Liver (tissue), 9 donors: ENCODE data around the gene OR5L1. TPM values are rescaled to one million over a fixed set of nuclear protein-coding genes. Genes with fewer than 3 reads are reported as not detected.

ENCODE experiments used
- DNase-seq: peaks from one replicate; pipeline ENCODE4 v3.0.0-alpha.2; 2017; ENCODE audit warnings: low spot score
- H3K27ac ChIP-seq, 2 donors: one replicate each; pipeline ENCODE4 v1.7.0; 2013; ENCODE audit warnings: inconsistent platforms in 2 of 2, low read length in 2 of 2, control low read depth in 1 of 2, low read depth in 1 of 2, mild to moderate bottlenecking in 1 of 2
- H3K27me3 ChIP-seq, 4 donors: one replicate each; pipeline versions ENCODE4 v1.6.1 to v1.7.0; 2013; ENCODE audit warnings: low read length in 3 of 4, inconsistent platforms in 1 of 4, mild to moderate bottlenecking in 1 of 4, moderate library complexity in 1 of 4; ENCODE audit not compliant: control insufficient read depth in 4 of 4, insufficient read depth in 4 of 4
- H3K36me3 ChIP-seq, 4 donors: one replicate each; pipeline versions ENCODE4 v1.6.1 to v1.7.0; 2013; ENCODE audit warnings: low read length in 3 of 4, mild to moderate bottlenecking in 3 of 4, low read depth in 1 of 4, moderate library complexity in 1 of 4; ENCODE audit not compliant: control insufficient read depth in 4 of 4, insufficient read depth in 3 of 4
- H3K4me1 ChIP-seq, 4 donors: one replicate each; pipeline versions ENCODE4 v1.6.1 to v1.7.0; 2013; ENCODE audit warnings: low read length in 3 of 4, mild to moderate bottlenecking in 3 of 4, moderate library complexity in 1 of 4; ENCODE audit not compliant: control insufficient read depth in 4 of 4, insufficient read depth in 4 of 4
- H3K4me3 ChIP-seq, 3 donors: one replicate each; pipeline versions ENCODE4 v1.6.1 to v1.7.0; 2013; ENCODE audit warnings: low read length in 3 of 3, control low read depth in 1 of 3, low read depth in 1 of 3, mild to moderate bottlenecking in 1 of 3
- H3K9ac ChIP-seq, 2 donors: one replicate each; pipeline ENCODE4 v1.7.0; 2013; ENCODE audit warnings: low read length in 2 of 2, mild to moderate bottlenecking in 2 of 2, moderate library complexity in 2 of 2, control low read depth in 1 of 2, low read depth in 1 of 2
- H3K9me3 ChIP-seq, 4 donors: one replicate each; pipeline versions ENCODE4 v1.6.1 to v1.7.0; 2013; ENCODE audit warnings: low read length in 3 of 4; ENCODE audit not compliant: control insufficient read depth in 4 of 4
- ATF3 ChIP-seq: IDR thresholded peaks from 2 replicates; pipeline ENCODE4 v1.6.1; 2016; ENCODE audit warnings: antibody characterized with exemption
- CTCF ChIP-seq: fragments of 150-350 bp; IDR thresholded peaks from 2 replicates; pipeline ENCODE4 v1.5.1; 2017; ENCODE audit warnings: improper control_type of control experiment, low read depth, low read length; ENCODE audit not compliant: missing input control
- EGR1 ChIP-seq, 2 donors: IDR thresholded peaks; 2 replicates each; pipeline ENCODE4 v1.6.1; 2016 to 2018; ENCODE audit warnings: antibody characterized with exemption in 2 of 2, low read depth in 2 of 2
- FOXA1 ChIP-seq: IDR thresholded peaks from 2 replicates; pipeline ENCODE4 v1.6.1; 2016; ENCODE audit warnings: antibody characterized with exemption
- FOXA2 ChIP-seq: IDR thresholded peaks from 2 replicates; pipeline ENCODE4 v1.6.1; 2016; ENCODE audit warnings: antibody characterized with exemption
- GABPA ChIP-seq, 2 donors: IDR thresholded peaks in 1 of 2; conservative IDR thresholded peaks in 1 of 2; 2 replicates each; pipeline ENCODE4 v1.6.1; 2016; ENCODE audit warnings: antibody characterized with exemption in 2 of 2, mild to moderate bottlenecking in 1 of 2, moderate library complexity in 1 of 2
- HNF4A ChIP-seq, 2 donors: conservative IDR thresholded peaks; 2 replicates each; pipeline ENCODE4 v1.6.1; 2016; ENCODE audit warnings: antibody characterized with exemption in 2 of 2, mild to moderate bottlenecking in 2 of 2
- HNF4G ChIP-seq: IDR thresholded peaks from 2 replicates; pipeline ENCODE4 v1.6.1; 2016; ENCODE audit warnings: antibody characterized with exemption
- JUND ChIP-seq, 2 donors: IDR thresholded peaks; 2 replicates each; pipeline ENCODE4 v1.6.1; 2016; ENCODE audit warnings: antibody characterized with exemption in 2 of 2
- MAX ChIP-seq: IDR thresholded peaks from 2 replicates; pipeline ENCODE4 v1.6.1; 2016; ENCODE audit warnings: antibody characterized with exemption
- NR2F2 ChIP-seq: IDR thresholded peaks from 2 replicates; pipeline ENCODE4 v1.6.1; 2016; ENCODE audit warnings: antibody characterized with exemption
- RAD21 ChIP-seq, 2 donors: IDR thresholded peaks; 2 replicates each; pipeline ENCODE4 v1.6.1; 2016; ENCODE audit warnings: antibody characterized with exemption in 2 of 2, mild to moderate bottlenecking in 2 of 2
- REST ChIP-seq: IDR thresholded peaks from 2 replicates; pipeline ENCODE4 v1.6.1; 2016; ENCODE audit warnings: antibody characterized with exemption, mild to moderate bottlenecking
- RXRA ChIP-seq, 2 donors: IDR thresholded peaks; 2 replicates each; pipeline ENCODE4 v1.6.1; 2017 to 2018; ENCODE audit warnings: antibody characterized with exemption in 2 of 2, mild to moderate bottlenecking in 1 of 2
- SP1 ChIP-seq: IDR thresholded peaks from 2 replicates; pipeline ENCODE4 v1.6.1; 2018; ENCODE audit warnings: antibody characterized with exemption, mild to moderate bottlenecking
- TAF1 ChIP-seq: conservative IDR thresholded peaks from 2 replicates; pipeline ENCODE4 v1.6.1; 2016; ENCODE audit warnings: antibody characterized with exemption, mild to moderate bottlenecking
- ZBTB33 ChIP-seq: IDR thresholded peaks from 2 replicates; pipeline ENCODE4 v1.6.1; 2016; ENCODE audit warnings: antibody characterized with exemption
- WGBS: extraction: QIAGEN DNeasy Blood & Tissue Kit; methylation state at CpG from one replicate; pipeline ENCODE4 v1.1.7; 2013; 5-methylcytosine and 5-hydroxymethylcytosine counted together
- polyA plus RNA-seq, 2 donors: library from polyadenylated mRNA; stranded (reverse) in 1 of 2; unstranded in 1 of 2; fragments of 200-250 nt in 1 of 2; fragments of >200 nt in 1 of 2; fragmentation: Nextera tagmentation in 1 of 2; extraction: Ambion mirVana in 1 of 2; gene quantifications; one replicate each; pipeline versions ENCODE4 v1.2.1 to v1.2.3, GENCODE V29; 2013 to 2015
- total RNA-seq, 2 donors: library from RNA; depleted of rRNA; stranded (reverse); fragments of >200 nt; gene quantifications; one replicate each; pipeline ENCODE4 v1.2.3, GENCODE V29; 2014
- donor health status: healthy.
- donor health status: healthy.
- donor health status: healthy.
- donor health status: healthy.
- donor health status: healthy.

OR5L1 gene
- total and polyA plus RNA-seq, 4 donors, result not detected

- DNase-seq, result no peak
- Histone ChIP-seq H3K27me3 (no peaks in the 10 kb centered on the region), H3K4me3 (no peak within 1 kb of the TSS), H3K9me3 (no peaks in the 10 kb centered on the region), H3K9ac (no peak within 1 kb of the TSS), H3K4me1 (no peaks in the 10 kb centered on the region), H3K36me3 (no peaks in the 10 kb centered on the region), H3K27ac (no peak within 1 kb of the TSS)
- TF ChIP-seq RXRA (IDR thresholded peaks at IDR 0.05) (no peak), CTCF (no peak)
- 76% methylated on average over 5 of the region's 5 CpGs for WGBS
These were observed 8.2 kb downstream of the OR5L1 start, which contains the start of gene OR5D18 for GRCh38 chr11:55819330-55819729. TSS of gene OR5D18 (plus strand) at chr11:55819630. CDS start at chr11:55819630, 0 bp downstream.

GRCh38 chr11:55826919-55827318 is 15.8 kb downstream of the OR5L1 start, which contains the start of gene OR5L2:
TSS of gene OR5L2 (plus strand) at chr11:55827219. CDS start at chr11:55827219, 0 bp downstream.
- TF ChIP-seq GABPA (IDR thresholded peaks at IDR 0.05 in 1 of 2, conservative IDR thresholded peaks at IDR 0.05 in 1 of 2), result no peak
- TF ChIP-seq HNF4A (conservative IDR thresholded peaks at IDR 0.05), result no peak
- no peak for TF ChIP-seq EGR1 (IDR thresholded peaks at IDR 0.05; ENCODE audit: low read depth in 2 of 2)
- no peak for TF ChIP-seq SP1
- TF ChIP-seq MAX, result no peak
- no peak for TF ChIP-seq RXRA (IDR thresholded peaks at IDR 0.05)
- no peak for TF ChIP-seq REST
- no peak for TF ChIP-seq ZBTB33
- TF ChIP-seq HNF4G, result no peak
- TF ChIP-seq JUND (IDR thresholded peaks at IDR 0.05), result no peak
- TF ChIP-seq FOXA1, result no peak
- no peak for TF ChIP-seq CTCF
- TF ChIP-seq NR2F2, result no peak
- no peak for TF ChIP-seq FOXA2
- TF ChIP-seq RAD21 (IDR thresholded peaks at IDR 0.05), result no peak
- TF ChIP-seq TAF1, result no peak
- no peak for TF ChIP-seq ATF3
- H3K4me1 ChIP-seq, result no peaks in the 10 kb centered on the region
- H3K27me3 ChIP-seq, result no peaks in the 10 kb centered on the region
- H3K27ac ChIP-seq, result no peak within 1 kb of the TSS
- H3K36me3 ChIP-seq, result no peaks in the 10 kb centered on the region
- DNase-seq, result no peak
- H3K9ac ChIP-seq, result no peak within 1 kb of the TSS
- no peaks in the 10 kb centered on the region for H3K9me3 ChIP-seq
- H3K4me3 ChIP-seq, result no peak within 1 kb of the TSS
